HepG2 (cell line): ENCODE data around the gene SMAP2. TPM values are rescaled to one million over a fixed set of nuclear protein-coding genes. Genes with fewer than 3 reads are reported as not detected.

Experiments used
- ATF1 ChIP-seq: IDR thresholded peaks from 2 replicates; pipeline ENCODE4 v1.6.1; 2016; ENCODE audit warnings: mild to moderate bottlenecking, control low read depth
- CBFB ChIP-seq: sonication (generic); formaldehyde crosslinking; IDR thresholded peaks from 2 replicates; pipeline ENCODE4 v1.4.0; 2020; ENCODE audit warnings: missing genetic modification reagents
- EHMT2 ChIP-seq: fragments of 200-600 bp; sonication (generic); IDR thresholded peaks from 2 replicates; pipeline ENCODE4 v1.7.0; 2017; ENCODE audit warnings: antibody characterized with exemption, low read depth, low read length, borderline replicate concordance
- ESRRA ChIP-seq: sonication (generic); formaldehyde crosslinking; IDR thresholded peaks from 2 replicates; pipeline ENCODE4 v1.5.1; 2020; ENCODE audit warnings: mild to moderate bottlenecking, low read depth, missing genetic modification reagents
- JDP2 ChIP-seq: sonication (generic); formaldehyde crosslinking; IDR thresholded peaks from 2 replicates; pipeline ENCODE4 v1.8.1; 2022; ENCODE audit warnings: missing genetic modification reagents, borderline replicate concordance
- KMT2B ChIP-seq: IDR thresholded peaks from 2 replicates; pipeline ENCODE4 v1.6.1; 2016; ENCODE audit warnings: missing genetic modification reagents, missing compliant biosample characterization
- NR2F1 ChIP-seq, 2 experiments: fragments of 450-650 bp in 1 of 2; formaldehyde crosslinking in 1 of 2; IDR thresholded peaks; 2 replicates each; pipeline versions ENCODE4 v1.5.0 to v1.6.1; 2016 to 2020; ENCODE audit warnings: mild to moderate bottlenecking in 1 of 2, missing compliant biosample characterization in 1 of 2, missing genetic modification reagents in 1 of 2, moderate library complexity in 1 of 2
- NR2F6 ChIP-seq, 2 experiments: IDR thresholded peaks; 2 replicates each; pipeline ENCODE4 v1.6.1; 2016; ENCODE audit warnings: antibody characterized with exemption in 1 of 2, mild to moderate bottlenecking in 1 of 2
- TSC22D2 ChIP-seq: sonication (generic); formaldehyde crosslinking; IDR thresholded peaks from 2 replicates; pipeline ENCODE4 v1.5.1; 2020; ENCODE audit warnings: missing genetic modification reagents, mild to moderate bottlenecking, borderline replicate concordance
- ZBTB1 ChIP-seq: sonication (generic); formaldehyde crosslinking; IDR thresholded peaks from 2 replicates; pipeline ENCODE4 v1.4.0; 2020; ENCODE audit warnings: missing genetic modification reagents, borderline replicate concordance
- ZNF350 ChIP-seq: sonication (generic); formaldehyde crosslinking; IDR thresholded peaks from 2 replicates; pipeline ENCODE4 v1.4.0; 2020; ENCODE audit warnings: mild to moderate bottlenecking, low read depth, missing genetic modification reagents, borderline replicate concordance
- ZNF430 ChIP-seq: sonication (generic); formaldehyde crosslinking; IDR thresholded peaks from 2 replicates; pipeline ENCODE4 v1.9.0; 2021; ENCODE audit warnings: mild to moderate bottlenecking, missing genetic modification reagents
- ZNF615 ChIP-seq: sonication (generic); formaldehyde crosslinking; IDR thresholded peaks from 2 replicates; pipeline ENCODE4 v1.5.0; 2020; ENCODE audit warnings: mild to moderate bottlenecking, missing genetic modification reagents, borderline replicate concordance
- ZNF672 ChIP-seq: sonication (generic); formaldehyde crosslinking; IDR thresholded peaks from 2 replicates; pipeline ENCODE4 v1.8.1; 2022; ENCODE audit warnings: missing genetic modification reagents
- ZNF878 ChIP-seq: sonication (generic); formaldehyde crosslinking; IDR thresholded peaks from 2 replicates; pipeline ENCODE4 v1.8.1; 2023; ENCODE audit warnings: mild to moderate bottlenecking, missing genetic modification reagents, moderate library complexity
- polyA plus RNA-seq, 8 experiments: library from polyadenylated mRNA; depleted of rRNA in 3 of 8; stranded (reverse) in 7 of 8; unstranded in 1 of 8; fragments of >200 nt; fragmentation: Illumina TruSeq in 4 of 8; extraction: Trizol in 4 of 8; gene quantifications; 2 replicates each; pipeline versions ENCODE4 v1.2.1 to v1.2.3, GENCODE V29; 2011 to 2016; ENCODE audit warnings: low read depth in 4 of 8, missing spikeins in 1 of 8, mixed read lengths in 1 of 8; ENCODE audit not compliant: insufficient read depth in 1 of 8
- total RNA-seq, 5 experiments: library from RNA; depleted of rRNA; stranded (reverse); fragments of >200 nt; fragmentation: Illumina TruSeq; extraction: Trizol; gene quantifications; 2 replicates each; pipeline ENCODE4 v1.2.3, GENCODE V29; 2016; ENCODE audit warnings: low read depth in 1 of 5
- TF ChIP-seq, protein P1 (sequence below): sonication (generic); formaldehyde crosslinking; IDR thresholded peaks from 2 replicates; pipeline ENCODE4 v1.4.0; 2020; ENCODE audit warnings: missing genetic modification reagents
- TF ChIP-seq, protein P2 (sequence below): sonication (generic); formaldehyde crosslinking; IDR thresholded peaks from 2 replicates; pipeline ENCODE4 v1.4.0; 2020; ENCODE audit warnings: missing genetic modification reagents, borderline replicate concordance
- TF ChIP-seq, protein P3 (sequence below): sonication (generic); formaldehyde crosslinking; IDR thresholded peaks from 2 replicates; pipeline ENCODE4 v1.5.1; 2020; ENCODE audit warnings: missing genetic modification reagents, mild to moderate bottlenecking, borderline replicate concordance
- TF ChIP-seq, protein P4 (sequence below): IDR thresholded peaks from 2 replicates; pipeline ENCODE4 v1.6.1; 2012; ENCODE audit warnings: low read depth, low read length, improper control_type of control experiment
- TF ChIP-seq, protein P5 (sequence below): IDR thresholded peaks from 2 replicates; pipeline ENCODE4 v1.6.1; 2016; ENCODE audit warnings: missing genetic modification reagents, missing compliant biosample characterization

The SMAP2 gene
- total and polyA plus RNA-seq, 2 of the 13 experiments (the other 11 are each of a cell fraction or from before 2014, with no cell fraction given): 19.0 to 22.3 TPM

DNA sequence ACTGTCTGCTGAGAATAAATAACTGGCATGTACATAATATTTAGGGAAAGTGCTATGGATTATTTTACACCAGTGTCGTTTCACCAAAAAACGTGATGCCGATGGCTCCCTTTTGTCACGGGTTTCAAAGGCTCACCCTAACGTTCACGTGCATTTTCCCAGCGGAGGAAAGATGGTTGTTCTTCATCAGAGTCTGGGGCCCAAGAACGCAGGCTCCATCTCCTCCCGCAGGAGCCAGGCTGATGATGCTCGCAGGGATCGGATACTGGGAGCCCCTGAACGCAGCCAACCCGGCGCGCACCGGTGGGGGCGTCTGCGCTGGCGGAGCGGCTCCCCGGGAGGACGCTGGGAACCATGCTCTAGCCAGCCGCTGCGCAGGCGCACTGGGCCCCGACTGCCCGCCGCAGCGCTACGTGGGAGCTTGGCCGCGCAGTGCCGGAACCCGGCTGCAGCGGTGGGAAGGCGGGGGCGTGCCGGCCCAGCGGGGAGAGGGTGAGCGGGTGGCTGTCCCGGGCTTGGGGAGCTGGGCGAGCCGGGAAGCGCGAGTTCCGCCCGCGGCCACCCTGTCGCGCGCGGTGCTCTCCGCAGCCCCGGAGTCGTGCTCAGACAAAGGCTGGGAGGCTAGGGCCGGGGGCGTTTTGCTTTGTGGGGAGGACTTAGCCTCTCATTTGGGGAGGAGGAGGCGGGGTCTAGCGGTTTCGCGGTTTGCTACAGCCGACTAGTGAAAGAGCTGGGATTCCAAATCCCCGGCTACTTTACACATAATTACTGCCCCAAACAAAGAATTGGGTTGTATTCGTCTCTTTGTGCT, 76.4 kb downstream of the SMAP2 start, which contains the start of gene ZFP69B (continued):
- TF ChIP-seq, protein P1, sequence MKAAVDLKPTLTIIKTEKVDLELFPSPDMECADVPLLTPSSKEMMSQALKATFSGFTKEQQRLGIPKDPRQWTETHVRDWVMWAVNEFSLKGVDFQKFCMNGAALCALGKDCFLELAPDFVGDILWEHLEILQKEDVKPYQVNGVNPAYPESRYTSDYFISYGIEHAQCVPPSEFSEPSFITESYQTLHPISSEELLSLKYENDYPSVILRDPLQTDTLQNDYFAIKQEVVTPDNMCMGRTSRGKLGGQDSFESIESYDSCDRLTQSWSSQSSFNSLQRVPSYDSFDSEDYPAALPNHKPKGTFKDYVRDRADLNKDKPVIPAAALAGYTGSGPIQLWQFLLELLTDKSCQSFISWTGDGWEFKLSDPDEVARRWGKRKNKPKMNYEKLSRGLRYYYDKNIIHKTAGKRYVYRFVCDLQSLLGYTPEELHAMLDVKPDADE (CRISPR knock-in tag): no peak
- TF ChIP-seq ZNF615: no peak
- no peak for TF ChIP-seq ZBTB1 (CRISPR knock-in tag)
- no peak for TF ChIP-seq NR2F6 (IDR thresholded peaks at IDR 0.05)
- TF ChIP-seq NR2F6 (CRISPR knock-in tag; IDR thresholded peaks at IDR 0.05): no peak; the same call in 1 of the 2 replicates
- no peak for TF ChIP-seq ZNF672 (CRISPR knock-in tag)
- TF ChIP-seq ZNF878 (CRISPR knock-in tag): no peak
- TF ChIP-seq, protein P2, sequence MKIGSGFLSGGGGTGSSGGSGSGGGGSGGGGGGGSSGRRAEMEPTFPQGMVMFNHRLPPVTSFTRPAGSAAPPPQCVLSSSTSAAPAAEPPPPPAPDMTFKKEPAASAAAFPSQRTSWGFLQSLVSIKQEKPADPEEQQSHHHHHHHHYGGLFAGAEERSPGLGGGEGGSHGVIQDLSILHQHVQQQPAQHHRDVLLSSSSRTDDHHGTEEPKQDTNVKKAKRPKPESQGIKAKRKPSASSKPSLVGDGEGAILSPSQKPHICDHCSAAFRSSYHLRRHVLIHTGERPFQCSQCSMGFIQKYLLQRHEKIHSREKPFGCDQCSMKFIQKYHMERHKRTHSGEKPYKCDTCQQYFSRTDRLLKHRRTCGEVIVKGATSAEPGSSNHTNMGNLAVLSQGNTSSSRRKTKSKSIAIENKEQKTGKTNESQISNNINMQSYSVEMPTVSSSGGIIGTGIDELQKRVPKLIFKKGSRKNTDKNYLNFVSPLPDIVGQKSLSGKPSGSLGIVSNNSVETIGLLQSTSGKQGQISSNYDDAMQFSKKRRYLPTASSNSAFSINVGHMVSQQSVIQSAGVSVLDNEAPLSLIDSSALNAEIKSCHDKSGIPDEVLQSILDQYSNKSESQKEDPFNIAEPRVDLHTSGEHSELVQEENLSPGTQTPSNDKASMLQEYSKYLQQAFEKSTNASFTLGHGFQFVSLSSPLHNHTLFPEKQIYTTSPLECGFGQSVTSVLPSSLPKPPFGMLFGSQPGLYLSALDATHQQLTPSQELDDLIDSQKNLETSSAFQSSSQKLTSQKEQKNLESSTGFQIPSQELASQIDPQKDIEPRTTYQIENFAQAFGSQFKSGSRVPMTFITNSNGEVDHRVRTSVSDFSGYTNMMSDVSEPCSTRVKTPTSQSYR: peak; percentile 25; the same call in 1 of the 2 replicates
- no peak for TF ChIP-seq EHMT2
- TF ChIP-seq, protein P3, sequence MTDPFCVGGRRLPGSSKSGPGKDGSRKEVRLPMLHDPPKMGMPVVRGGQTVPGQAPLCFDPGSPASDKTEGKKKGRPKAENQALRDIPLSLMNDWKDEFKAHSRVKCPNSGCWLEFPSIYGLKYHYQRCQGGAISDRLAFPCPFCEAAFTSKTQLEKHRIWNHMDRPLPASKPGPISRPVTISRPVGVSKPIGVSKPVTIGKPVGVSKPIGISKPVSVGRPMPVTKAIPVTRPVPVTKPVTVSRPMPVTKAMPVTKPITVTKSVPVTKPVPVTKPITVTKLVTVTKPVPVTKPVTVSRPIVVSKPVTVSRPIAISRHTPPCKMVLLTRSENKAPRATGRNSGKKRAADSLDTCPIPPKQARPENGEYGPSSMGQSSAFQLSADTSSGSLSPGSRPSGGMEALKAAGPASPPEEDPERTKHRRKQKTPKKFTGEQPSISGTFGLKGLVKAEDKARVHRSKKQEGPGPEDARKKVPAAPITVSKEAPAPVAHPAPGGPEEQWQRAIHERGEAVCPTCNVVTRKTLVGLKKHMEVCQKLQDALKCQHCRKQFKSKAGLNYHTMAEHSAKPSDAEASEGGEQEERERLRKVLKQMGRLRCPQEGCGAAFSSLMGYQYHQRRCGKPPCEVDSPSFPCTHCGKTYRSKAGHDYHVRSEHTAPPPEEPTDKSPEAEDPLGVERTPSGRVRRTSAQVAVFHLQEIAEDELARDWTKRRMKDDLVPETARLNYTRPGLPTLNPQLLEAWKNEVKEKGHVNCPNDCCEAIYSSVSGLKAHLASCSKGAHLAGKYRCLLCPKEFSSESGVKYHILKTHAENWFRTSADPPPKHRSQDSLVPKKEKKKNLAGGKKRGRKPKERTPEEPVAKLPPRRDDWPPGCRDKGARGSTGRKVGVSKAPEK (CRISPR knock-in tag): no peak
- TF ChIP-seq JDP2 (CRISPR knock-in tag): no peak
- no peak for TF ChIP-seq NR2F1 (CRISPR knock-in tag; IDR thresholded peaks at IDR 0.05)
- TF ChIP-seq ZNF350 (CRISPR knock-in tag): no peak
- peak; percentile 71; the same call in 1 of the 2 replicates for TF ChIP-seq CBFB (CRISPR knock-in tag)
- TF ChIP-seq ATF1 (CRISPR knock-in tag): no peak
- no peak for TF ChIP-seq TSC22D2
- TF ChIP-seq, protein P4, sequence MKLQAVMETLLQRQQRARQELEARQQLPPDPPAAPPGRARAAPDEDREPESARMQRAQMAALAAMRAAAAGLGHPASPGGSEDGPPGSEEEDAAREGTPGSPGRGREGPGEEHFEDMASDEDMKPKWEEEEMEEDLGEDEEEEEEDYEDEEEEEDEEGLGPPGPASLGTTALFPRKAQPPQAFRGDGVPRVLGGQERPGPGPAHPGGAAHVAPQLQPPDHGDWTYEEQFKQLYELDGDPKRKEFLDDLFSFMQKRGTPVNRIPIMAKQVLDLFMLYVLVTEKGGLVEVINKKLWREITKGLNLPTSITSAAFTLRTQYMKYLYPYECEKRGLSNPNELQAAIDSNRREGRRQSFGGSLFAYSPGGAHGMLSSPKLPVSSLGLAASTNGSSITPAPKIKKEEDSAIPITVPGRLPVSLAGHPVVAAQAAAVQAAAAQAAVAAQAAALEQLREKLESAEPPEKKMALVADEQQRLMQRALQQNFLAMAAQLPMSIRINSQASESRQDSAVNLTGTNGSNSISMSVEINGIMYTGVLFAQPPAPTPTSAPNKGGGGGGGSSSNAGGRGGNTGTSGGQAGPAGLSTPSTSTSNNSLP: no peak
- peak; percentile 35; the same call in 1 of the 2 replicates for TF ChIP-seq ZNF430 (CRISPR knock-in tag)
- TF ChIP-seq, protein P5, sequence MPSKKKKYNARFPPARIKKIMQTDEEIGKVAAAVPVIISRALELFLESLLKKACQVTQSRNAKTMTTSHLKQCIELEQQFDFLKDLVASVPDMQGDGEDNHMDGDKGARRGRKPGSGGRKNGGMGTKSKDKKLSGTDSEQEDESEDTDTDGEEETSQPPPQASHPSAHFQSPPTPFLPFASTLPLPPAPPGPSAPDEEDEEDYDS (CRISPR knock-in tag): peak; percentile 66
- peak; percentile 65; the same call in 1 of the 2 replicates for TF ChIP-seq ESRRA (CRISPR knock-in tag)
- peak; percentile 79 for TF ChIP-seq KMT2B
